Hepatocyte (in vitro differentiated cells): ENCODE data around the gene ZNF585A.

ENCODE experiments used
- EZH2 ChIP-seq: fragments of 200-600 bp; sonication (generic); IDR thresholded peaks from 2 replicates; pipeline ENCODE4 v1.6.1; 2016; ENCODE audit warnings: antibody characterized with exemption, mild to moderate bottlenecking, borderline replicate concordance
- EZH2phosphoT487 ChIP-seq: fragments of 200-600 bp; sonication (generic); IDR thresholded peaks from one replicate; pipeline ENCODE4 v1.6.1; 2018; ENCODE audit warnings: antibody characterized with exemption, mild to moderate bottlenecking, low read depth, moderate library complexity; ENCODE audit not compliant: unreplicated experiment, severe bottlenecking
- TF ChIP-seq, protein P1 (sequence below): fragments of 200-600 bp; sonication (generic); IDR thresholded peaks from 2 replicates; pipeline ENCODE4 v1.5.1; 2016; ENCODE audit warnings: antibody characterized with exemption, mild to moderate bottlenecking; ENCODE audit not compliant: poor library complexity

DNA sequence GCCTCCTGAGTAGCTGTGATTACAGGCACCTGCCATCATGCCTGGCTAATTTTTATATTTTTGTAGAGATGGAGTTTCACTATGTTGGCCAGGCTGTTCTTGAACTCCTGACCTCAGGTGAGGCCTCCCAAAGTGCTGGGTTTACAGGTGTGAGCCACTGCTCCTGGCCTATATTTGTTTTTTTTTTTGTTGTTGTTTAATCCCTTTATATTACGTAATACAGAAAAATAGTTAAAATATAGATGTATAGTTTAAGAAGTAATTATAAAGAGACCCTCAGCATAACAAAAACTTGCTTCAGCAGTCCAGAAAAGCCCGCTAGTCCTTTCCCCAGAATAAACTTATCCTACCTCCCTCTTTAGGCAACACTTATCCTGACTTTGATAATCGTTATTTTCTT lies 47.9 kb upstream of the ZNF585A start:
- TF ChIP-seq, protein P1, sequence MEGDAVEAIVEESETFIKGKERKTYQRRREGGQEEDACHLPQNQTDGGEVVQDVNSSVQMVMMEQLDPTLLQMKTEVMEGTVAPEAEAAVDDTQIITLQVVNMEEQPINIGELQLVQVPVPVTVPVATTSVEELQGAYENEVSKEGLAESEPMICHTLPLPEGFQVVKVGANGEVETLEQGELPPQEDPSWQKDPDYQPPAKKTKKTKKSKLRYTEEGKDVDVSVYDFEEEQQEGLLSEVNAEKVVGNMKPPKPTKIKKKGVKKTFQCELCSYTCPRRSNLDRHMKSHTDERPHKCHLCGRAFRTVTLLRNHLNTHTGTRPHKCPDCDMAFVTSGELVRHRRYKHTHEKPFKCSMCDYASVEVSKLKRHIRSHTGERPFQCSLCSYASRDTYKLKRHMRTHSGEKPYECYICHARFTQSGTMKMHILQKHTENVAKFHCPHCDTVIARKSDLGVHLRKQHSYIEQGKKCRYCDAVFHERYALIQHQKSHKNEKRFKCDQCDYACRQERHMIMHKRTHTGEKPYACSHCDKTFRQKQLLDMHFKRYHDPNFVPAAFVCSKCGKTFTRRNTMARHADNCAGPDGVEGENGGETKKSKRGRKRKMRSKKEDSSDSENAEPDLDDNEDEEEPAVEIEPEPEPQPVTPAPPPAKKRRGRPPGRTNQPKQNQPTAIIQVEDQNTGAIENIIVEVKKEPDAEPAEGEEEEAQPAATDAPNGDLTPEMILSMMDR, result no peak
- TF ChIP-seq EZH2 (no peak), EZH2phosphoT487 (no peak)
